Measurements from ENCODE around the gene GGTLC2. TPM values are rescaled to one million over a fixed set of nuclear protein-coding genes. Genes with fewer than 3 reads are reported as not detected.
"Not testable (repeated sequence)": the region's sequence is repeated elsewhere in the genome, so short reads cannot be mapped to it uniquely, and the experiment has no call there.

The GGTLC2 gene
- total RNA-seq, 4 donors from 2014 or later = not detected

DNA sequence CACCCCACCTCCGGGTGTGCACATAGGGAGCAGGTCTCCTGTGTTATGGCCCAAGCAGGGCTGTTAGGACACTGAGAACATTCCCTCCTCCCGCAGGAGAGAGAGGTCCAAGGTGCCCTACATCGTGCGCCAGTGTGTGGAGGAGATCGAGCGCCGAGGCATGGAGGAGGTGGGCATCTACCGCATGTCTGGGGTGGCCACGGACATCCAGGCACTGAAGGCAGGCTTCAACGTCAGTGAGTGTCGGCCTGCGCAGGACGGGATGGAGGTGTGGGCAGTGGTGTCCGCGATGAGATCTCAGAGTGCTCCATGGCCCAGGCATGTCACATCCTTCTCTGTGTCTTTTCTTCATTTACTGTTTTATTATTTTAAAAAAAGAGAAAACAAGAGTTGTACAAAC is 12.2 kb upstream of the GGTLC2 start:
- intact Hi-C loops (cut with DNase I); H3K9me3 ChIP-seq; H3K27ac ChIP-seq; H3K4me3 ChIP-seq; H3K36me3 ChIP-seq; DNase-seq; H3K27me3 ChIP-seq; H3K4me1 ChIP-seq: not testable (repeated sequence)
- WGBS, 2 donors = no CpG with 5 or more reads among the region's 15 CpGs

DNA sequence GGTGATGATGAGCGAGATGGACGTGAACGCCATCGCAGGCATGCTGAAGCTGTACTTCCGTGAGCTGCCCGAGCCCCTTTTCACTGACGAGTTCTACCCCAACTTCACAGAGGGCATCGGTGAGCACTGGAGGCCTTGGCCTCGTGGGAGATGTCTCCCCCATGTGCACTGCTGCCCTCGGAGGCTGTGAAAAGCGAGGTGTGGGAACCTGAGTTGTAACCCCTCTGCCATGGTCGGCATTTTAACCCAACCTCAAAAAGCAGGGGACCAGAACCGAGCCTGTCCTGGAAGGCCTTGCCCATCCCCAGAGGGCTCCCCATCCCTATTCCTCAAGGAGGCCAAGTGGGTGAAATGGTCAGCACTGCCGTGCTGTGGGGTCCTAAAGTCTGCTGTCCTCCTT is 10.9 kb upstream of the GGTLC2 start:
- H3K4me3 ChIP-seq; H3K36me3 ChIP-seq; H3K27ac ChIP-seq; H3K9me3 ChIP-seq; H3K27me3 ChIP-seq; intact Hi-C loops (cut with DNase I); DNase-seq; H3K4me1 ChIP-seq: not testable (repeated sequence)
- 80% methylated on average over 1 of the region's 14 CpGs; no CpG with 5 or more reads in 1 of the 2 donors for WGBS, 2 donors

DNA sequence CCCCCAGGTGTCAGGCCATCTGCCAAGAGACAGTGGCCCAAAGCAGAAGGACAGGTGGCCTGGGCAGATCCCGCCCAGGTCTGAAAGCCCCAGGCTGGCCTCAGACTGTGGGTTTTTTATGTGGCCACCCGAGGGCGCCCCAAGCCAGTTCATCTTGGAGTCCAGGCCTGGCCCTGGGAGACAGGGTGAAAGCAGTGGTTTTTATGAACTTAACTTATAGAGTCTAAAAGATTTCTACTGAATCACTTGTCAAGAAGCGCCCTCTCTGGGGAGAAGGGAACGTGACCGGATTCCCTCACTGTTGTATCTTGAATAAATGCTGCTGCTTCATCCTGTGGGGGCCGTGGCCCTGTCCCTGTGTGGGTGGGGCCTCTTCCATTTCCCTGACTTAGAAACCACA is 8.2 kb upstream of the GGTLC2 start:
- H3K27ac ChIP-seq; H3K4me3 ChIP-seq; H3K9me3 ChIP-seq; intact Hi-C loops (cut with DNase I); DNase-seq; H3K27me3 ChIP-seq; H3K4me1 ChIP-seq; H3K36me3 ChIP-seq: not testable (repeated sequence)
- no CpG with 5 or more reads among the region's 7 CpGs for WGBS, 2 donors

DNA sequence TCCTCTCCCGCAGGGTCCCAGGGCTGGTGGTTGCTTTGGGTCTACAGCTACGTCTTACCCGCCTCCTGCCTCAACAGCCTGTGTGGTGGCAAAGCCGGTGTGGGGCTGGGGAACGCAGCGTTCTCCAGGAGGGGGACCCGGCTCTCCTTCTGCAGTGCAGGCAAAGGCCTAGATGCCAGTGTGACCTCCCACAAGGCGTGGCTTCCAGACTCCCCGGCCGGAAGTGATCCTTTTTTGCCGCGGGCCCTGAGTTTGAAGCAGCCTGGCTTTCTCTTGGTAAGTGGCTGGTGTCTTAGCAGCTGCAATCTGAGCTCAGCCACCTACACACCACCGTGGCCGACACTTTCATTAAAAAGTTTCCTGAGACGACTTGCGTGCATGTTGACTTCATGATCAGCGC is 6.1 kb upstream of the GGTLC2 start:
- DNase-seq; intact Hi-C loops (cut with DNase I); H3K27me3 ChIP-seq; H3K4me3 ChIP-seq; H3K4me1 ChIP-seq; H3K9me3 ChIP-seq; H3K27ac ChIP-seq; H3K36me3 ChIP-seq: not testable (repeated sequence)
- WGBS, 2 donors = 56 to 83% methylated on average over 1 to 2 of the region's 17 CpGs

DNA sequence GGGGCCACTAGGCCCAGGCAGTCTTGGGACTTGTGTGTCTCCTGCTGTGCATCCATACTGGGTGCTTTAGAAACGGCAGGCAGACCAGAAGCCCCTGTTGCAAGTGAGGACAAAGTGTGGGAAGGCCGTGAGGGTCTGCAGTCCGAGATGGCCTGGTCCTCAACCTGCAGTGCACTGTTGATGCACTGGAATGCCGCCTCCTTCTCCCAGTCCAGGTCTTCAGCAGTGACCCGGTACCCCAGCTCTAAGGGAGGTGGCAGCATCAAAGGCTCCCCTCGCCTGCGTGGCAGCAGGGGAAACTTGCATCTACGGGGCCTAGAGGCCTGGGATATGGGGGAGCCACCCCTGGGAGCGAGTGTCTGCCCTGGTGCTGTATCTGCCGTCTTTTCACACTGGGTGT is 2.2 kb upstream of the GGTLC2 start:
- H3K27me3 ChIP-seq; H3K4me1 ChIP-seq; H3K4me3 ChIP-seq; H3K27ac ChIP-seq; intact Hi-C loops (cut with DNase I); H3K9me3 ChIP-seq; DNase-seq; H3K36me3 ChIP-seq: not testable (repeated sequence)
- 80 to 92% methylated on average over 1 to 2 of the region's 10 CpGs for WGBS, 2 donors

DNA sequence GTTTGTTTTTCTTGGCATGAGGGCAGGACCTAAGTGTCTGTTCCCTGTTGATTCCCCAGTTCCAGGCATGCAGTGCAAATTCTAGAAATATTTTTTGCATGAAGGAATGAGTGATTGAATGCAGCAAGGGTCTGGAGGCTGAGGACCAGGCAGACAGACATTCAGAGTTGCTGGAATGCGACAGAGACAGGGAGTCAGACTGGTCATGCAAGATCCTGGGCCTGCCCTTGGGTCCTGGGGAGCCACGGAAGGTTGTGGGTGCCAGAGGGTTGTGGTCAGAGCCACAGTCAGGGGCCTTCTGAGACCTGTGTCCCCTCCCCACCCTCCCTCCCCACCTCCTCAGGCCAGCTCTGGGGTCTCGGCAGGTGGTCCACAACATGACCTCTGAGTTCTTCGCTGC is 1.6 kb downstream of the GGTLC2 start:
- H3K9me3 ChIP-seq; H3K4me3 ChIP-seq; H3K36me3 ChIP-seq; DNase-seq; H3K4me1 ChIP-seq; H3K27me3 ChIP-seq; intact Hi-C loops (cut with DNase I); H3K27ac ChIP-seq: not testable (repeated sequence)
- WGBS, 2 donors = 56% methylated on average over 2 of the region's 4 CpGs; no CpG with 5 or more reads in 1 of the 2 donors

DNA sequence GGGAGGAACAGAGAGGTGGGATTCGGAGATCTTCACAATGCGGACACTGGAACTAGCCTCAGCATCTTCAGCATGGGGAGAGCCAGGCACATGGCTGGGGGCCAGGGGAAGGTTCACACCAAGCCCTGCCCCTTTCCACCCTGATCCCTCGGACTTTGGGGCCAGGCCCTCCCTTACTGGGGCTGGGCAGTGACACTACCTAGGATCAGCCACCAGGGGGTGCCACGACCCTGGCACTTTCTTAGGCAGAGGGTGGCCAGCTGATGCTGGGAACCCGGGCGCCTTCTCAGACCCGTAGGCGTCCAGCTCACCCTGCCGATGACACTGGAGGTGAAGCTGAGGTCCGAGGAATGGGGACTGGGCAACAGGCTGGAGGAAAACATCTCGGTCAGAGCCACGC is 3.5 kb downstream of the GGTLC2 start:
- TF ChIP-seq, protein P1, sequence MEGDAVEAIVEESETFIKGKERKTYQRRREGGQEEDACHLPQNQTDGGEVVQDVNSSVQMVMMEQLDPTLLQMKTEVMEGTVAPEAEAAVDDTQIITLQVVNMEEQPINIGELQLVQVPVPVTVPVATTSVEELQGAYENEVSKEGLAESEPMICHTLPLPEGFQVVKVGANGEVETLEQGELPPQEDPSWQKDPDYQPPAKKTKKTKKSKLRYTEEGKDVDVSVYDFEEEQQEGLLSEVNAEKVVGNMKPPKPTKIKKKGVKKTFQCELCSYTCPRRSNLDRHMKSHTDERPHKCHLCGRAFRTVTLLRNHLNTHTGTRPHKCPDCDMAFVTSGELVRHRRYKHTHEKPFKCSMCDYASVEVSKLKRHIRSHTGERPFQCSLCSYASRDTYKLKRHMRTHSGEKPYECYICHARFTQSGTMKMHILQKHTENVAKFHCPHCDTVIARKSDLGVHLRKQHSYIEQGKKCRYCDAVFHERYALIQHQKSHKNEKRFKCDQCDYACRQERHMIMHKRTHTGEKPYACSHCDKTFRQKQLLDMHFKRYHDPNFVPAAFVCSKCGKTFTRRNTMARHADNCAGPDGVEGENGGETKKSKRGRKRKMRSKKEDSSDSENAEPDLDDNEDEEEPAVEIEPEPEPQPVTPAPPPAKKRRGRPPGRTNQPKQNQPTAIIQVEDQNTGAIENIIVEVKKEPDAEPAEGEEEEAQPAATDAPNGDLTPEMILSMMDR (IDR thresholded peaks at IDR 0.05) = peak in 5 of 6 experiments; percentile 17 to 46 (median 27)
- DNase-seq; intact Hi-C loops (cut with DNase I); H3K4me3 ChIP-seq; H3K4me1 ChIP-seq; H3K9me3 ChIP-seq; H3K27ac ChIP-seq; H3K36me3 ChIP-seq; H3K27me3 ChIP-seq: not testable (repeated sequence)
- WGBS, 2 donors = 52% methylated on average over 3 of the region's 12 CpGs; no CpG with 5 or more reads in 1 of the 2 donors

DNA sequence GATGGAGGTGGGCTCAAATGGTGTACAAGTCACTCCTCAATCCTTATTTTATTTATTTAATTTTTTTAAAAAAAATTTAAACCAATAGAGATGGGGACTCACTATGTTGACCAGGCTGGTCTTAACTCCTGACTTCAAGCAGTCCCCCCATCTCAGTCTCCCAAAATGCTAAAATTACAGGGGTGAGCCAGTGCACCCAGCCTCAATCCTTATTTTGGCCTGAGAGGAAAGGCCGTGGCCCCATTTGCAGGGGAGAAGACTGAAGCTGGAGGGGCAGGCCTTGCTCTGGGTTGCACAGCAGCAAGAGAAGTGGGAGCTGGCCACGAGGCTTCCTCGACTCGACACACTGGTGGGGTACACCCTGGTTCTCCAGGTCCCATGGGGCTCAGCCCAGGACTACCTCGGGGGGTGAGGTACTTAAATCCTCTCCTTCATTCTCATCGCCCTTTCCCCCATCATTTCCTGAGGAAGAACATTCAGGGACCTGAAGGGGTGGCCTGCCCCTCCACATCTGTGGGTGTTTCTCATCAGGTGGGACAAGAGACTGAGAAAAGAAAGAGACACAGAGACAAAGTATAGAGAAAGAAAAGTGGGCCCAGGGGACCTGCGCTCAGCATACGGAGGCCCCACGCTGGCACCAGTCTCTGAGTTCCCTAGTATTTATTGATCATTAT is 4.6 kb downstream of the GGTLC2 start:
- WGBS, 2 donors = 81 to 92% methylated on average over 2 to 7 of the region's 9 CpGs
- H3K4me3 ChIP-seq; intact Hi-C loops (cut with DNase I): not testable (repeated sequence)

DNA sequence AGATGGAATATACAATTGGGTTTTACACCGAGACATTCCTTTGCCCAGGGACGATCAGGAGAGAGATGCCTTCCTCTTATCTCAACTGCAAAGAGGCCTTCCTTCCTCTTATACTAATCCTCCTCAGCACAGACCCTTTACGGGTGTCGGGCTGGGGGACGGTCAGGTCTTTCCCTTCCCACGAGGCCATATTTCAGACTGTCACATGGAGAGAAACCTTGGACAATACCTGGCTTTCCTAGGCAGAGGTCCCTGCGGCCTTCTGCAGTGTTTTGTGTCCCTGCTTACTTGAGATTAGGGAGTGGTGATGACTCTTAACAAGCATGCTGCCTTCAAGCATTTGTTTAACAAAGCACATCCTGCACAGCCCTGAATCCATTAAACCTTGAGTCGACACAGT is 5.3 kb downstream of the GGTLC2 start:
- H3K36me3 ChIP-seq; H3K27ac ChIP-seq; H3K27me3 ChIP-seq; H3K4me3 ChIP-seq; H3K4me1 ChIP-seq; intact Hi-C loops (cut with DNase I); DNase-seq; H3K9me3 ChIP-seq: not testable (repeated sequence)
- WGBS, 2 donors = 65% methylated on average over 6 of the region's 8 CpGs; no CpG with 5 or more reads in 1 of the 2 donors

More for the DNA sequence above, 4.6 kb downstream of the GGTLC2 start:
- H3K27ac ChIP-seq, H3K27me3 ChIP-seq, H3K36me3 ChIP-seq, H3K9me3 ChIP-seq, H3K4me1 ChIP-seq, DNase-seq: not testable (repeated sequence)

DNA sequence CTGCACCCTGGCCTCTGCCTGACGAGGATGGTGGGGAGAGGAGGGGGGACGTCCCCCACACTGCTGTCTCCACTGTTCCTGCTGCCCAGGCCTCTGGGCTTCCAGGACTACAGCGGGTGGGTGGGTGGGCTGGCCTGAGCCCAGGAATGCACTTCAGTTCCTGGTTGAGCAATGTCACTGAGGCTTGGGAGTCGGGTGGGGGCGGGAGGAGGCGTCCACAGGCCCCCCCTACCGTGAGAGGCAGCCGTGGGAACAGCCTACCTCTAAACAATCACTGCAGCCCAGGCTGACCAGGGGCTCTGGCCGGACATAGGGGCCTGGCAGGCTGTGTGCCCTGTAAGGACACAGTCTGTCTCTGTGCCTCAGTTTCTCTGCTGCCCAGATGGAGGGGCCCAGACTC is 6.0 kb downstream of the GGTLC2 start:
- H3K27me3 ChIP-seq; H3K27ac ChIP-seq; H3K4me1 ChIP-seq; DNase-seq; H3K36me3 ChIP-seq; H3K4me3 ChIP-seq; intact Hi-C loops (cut with DNase I); H3K9me3 ChIP-seq: not testable (repeated sequence)
- no CpG with 5 or more reads among the region's 9 CpGs for WGBS, 2 donors

DNA sequence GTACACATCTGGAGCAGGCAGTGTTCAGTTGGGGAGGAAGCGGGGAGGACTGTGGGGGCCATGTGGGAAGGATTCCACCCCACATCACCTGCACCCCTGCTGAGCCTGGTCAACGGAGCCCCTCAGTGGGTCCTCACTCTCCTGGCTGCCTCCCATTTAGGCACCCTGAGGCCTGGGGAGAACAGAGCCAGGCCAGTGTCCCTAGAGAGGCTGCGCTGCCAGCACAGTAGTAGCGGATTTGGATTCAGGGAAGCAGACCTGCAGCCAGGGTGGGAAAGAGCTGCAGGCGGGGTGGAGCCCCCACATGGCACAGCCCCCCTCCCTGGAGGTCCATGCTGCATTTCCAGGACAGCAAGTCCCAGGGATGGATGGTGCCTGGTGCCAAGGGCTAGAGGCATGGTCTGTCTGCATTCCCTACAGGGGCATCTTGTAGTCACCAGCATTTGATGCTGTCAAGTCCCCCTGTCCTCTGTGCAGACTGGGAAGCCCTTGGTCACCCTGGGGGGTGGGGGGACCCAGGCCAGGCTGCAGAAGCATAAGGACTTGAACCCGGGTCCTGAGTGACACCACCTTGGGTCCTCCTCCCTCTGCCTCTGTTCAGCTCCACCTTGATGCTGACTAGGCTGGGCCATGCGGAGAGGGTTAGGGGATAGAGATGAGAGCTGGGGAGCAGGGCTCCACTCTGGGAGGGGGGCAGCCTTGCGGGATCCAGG is 6.5 kb downstream of the GGTLC2 start:
- intact Hi-C loops (cut with DNase I); DNase-seq; H3K27me3 ChIP-seq; H3K27ac ChIP-seq; H3K9me3 ChIP-seq; H3K4me3 ChIP-seq; H3K4me1 ChIP-seq; H3K36me3 ChIP-seq: not testable (repeated sequence)
- WGBS, 2 donors = no CpG with 5 or more reads among the region's 8 CpGs

DNA sequence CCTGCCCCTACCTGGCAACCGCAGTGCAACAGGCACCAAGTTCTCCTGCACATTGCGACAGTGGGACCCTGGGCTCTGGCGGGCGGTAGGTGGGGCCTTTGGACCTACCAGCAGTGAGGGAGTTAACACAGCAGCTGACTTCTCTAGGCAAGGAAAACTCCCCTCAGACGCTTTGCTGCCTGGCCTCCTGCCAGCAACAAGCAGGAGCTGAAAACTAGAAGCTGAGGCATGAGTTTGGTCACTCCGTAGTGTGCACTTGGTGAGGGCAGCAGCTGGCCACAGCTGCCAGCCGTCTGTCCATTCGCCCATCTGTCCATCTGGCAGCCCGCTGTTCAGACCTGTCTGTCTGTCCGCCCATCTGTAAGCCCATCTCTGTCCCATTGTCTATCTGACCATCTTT is 7.2 kb downstream of the GGTLC2 start:
- intact Hi-C loops (cut with DNase I); H3K9me3 ChIP-seq; H3K36me3 ChIP-seq; H3K4me3 ChIP-seq; H3K4me1 ChIP-seq; DNase-seq; H3K27ac ChIP-seq: not testable (repeated sequence)
- peaks cover 0 to 13% (median 0%) of the 10 kb centered on the region in 4 donors for H3K27me3 ChIP-seq
- WGBS, 2 donors = 24% methylated on average over 5 of the region's 10 CpGs; no CpG with 5 or more reads in 1 of the 2 donors
